ENCODE measurements around the gene ATP8B3.

GRCh38 chr19:1752757-1753728 lies 59.0 kb downstream of the ATP8B3 start, which contains the start of gene ONECUT3:
- TF ChIP-seq TAF1 (IDR thresholded peaks at IDR 0.05; ENCODE audit: low read depth, low read length) = no peak
- no peak for TF ChIP-seq POLR2AphosphoS5 (IDR thresholded peaks at IDR 0.05; ENCODE audit: low read depth, low read length)
- no peak for TF ChIP-seq POLR2A (IDR thresholded peaks at IDR 0.05; ENCODE audit: low read depth, low read length)
